ENCODE measurements around the gene RASGRP3.

The RASGRP3 gene

GRCh38 chr2:33531549-33532059 lies 55.2 kb downstream of the RASGRP3 start:
- Histone ChIP-seq H3K4me3 (ENCODE audit: insufficient read depth, low read depth, low read length) (no peak overlapping the region), H3K36me3 (ENCODE audit: control insufficient read depth, insufficient read depth, low read length) (no peaks in the 10 kb centered on the region), H3K27ac (ENCODE audit: insufficient read depth, low read depth, low read length, poor library complexity, severe bottlenecking) (no peak overlapping the region), H3K27me3 (ENCODE audit: control insufficient read depth, insufficient read depth, low read length, poor library complexity, severe bottlenecking) (no peaks in the 10 kb centered on the region), H3K9me3 (ENCODE audit: control insufficient read depth, low read length) (no peaks in the 10 kb centered on the region), H3K4me1 (ENCODE audit: control insufficient read depth, insufficient read depth, low read length) (no peaks in the 10 kb centered on the region)
- WGBS, 2 experiments: 97 to 100% methylated on average over 3 of the region's 3 CpGs

DNA sequence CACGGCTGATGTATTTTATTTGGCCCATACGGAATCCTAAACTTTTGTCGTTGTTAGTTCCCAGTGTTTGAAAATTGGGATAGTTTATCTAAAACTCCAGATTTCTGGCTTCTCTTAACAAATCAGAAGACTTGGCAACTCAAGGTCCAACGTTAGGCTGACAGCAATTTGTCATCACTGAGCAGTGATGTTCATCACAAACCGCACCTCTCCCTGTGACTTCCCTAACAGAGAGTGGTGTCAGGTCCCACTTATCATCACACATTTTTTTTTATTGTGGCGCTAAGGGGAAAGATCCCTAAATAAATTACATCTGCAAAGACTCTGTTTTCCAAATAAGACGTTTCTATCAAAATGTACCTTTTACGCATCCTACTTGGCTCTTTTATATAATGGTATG lies 55.7 kb downstream of the RASGRP3 start:
- no peaks in the 10 kb centered on the region for H3K9me3 ChIP-seq (ENCODE audit: control insufficient read depth, low read length)
- no peak overlapping the region for H3K27ac ChIP-seq (ENCODE audit: insufficient read depth, low read depth, low read length, poor library complexity, severe bottlenecking)
- 84 to 85% methylated on average over 8 of the region's 8 CpGs for WGBS, 2 experiments
- no peak overlapping the region for H3K4me3 ChIP-seq (ENCODE audit: insufficient read depth, low read depth, low read length)
- H3K36me3 ChIP-seq (ENCODE audit: control insufficient read depth, insufficient read depth, low read length): no peaks in the 10 kb centered on the region
- no peaks in the 10 kb centered on the region for H3K27me3 ChIP-seq (ENCODE audit: control insufficient read depth, insufficient read depth, low read length, poor library complexity, severe bottlenecking)
- H3K4me1 ChIP-seq (ENCODE audit: control insufficient read depth, insufficient read depth, low read length): no peaks in the 10 kb centered on the region

- Histone ChIP-seq H3K9me3 (ENCODE audit: control insufficient read depth, low read length) (no peaks in the 10 kb centered on the region), H3K36me3 (ENCODE audit: control insufficient read depth, insufficient read depth, low read length) (no peaks in the 10 kb centered on the region), H3K4me1 (ENCODE audit: control insufficient read depth, insufficient read depth, low read length) (no peaks in the 10 kb centered on the region), H3K27ac (ENCODE audit: insufficient read depth, low read depth, low read length, poor library complexity, severe bottlenecking) (no peak overlapping the region), H3K27me3 (ENCODE audit: control insufficient read depth, insufficient read depth, low read length, poor library complexity, severe bottlenecking) (no peaks in the 10 kb centered on the region), H3K4me3 (ENCODE audit: insufficient read depth, low read depth, low read length) (no peak overlapping the region)
- WGBS, 2 experiments: 94 to 97% methylated on average over 2 of the region's 2 CpGs
Measured at GRCh38 chr2:33532966-33533365, 56.5 kb downstream of the RASGRP3 start.

DNA sequence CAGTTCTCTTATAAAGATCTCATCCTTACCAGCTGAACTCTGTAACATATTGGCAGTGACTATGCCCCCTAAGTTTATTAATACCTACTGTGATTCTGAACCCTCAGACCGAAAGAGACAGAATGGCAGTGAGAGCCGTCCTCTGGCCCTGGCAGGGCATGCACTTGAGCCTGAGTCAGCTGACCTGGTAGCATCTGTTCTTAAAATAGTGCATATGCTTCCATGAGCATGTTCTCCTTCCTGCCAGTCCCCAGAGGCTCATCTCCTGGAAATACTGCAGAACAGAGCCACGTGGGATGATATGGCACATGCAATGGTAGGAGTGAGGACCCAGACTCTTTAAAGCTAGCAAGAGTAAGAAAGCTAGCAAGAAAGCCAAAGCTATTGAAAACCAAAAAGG lies 59.0 kb downstream of the RASGRP3 start:
- Histone ChIP-seq H3K4me3 (ENCODE audit: insufficient read depth, low read depth, low read length) (no peak overlapping the region), H3K27me3 (ENCODE audit: control insufficient read depth, insufficient read depth, low read length, poor library complexity, severe bottlenecking) (no peaks in the 10 kb centered on the region), H3K27ac (ENCODE audit: insufficient read depth, low read depth, low read length, poor library complexity, severe bottlenecking) (no peak overlapping the region), H3K4me1 (ENCODE audit: control insufficient read depth, insufficient read depth, low read length) (no peaks in the 10 kb centered on the region), H3K9me3 (ENCODE audit: control insufficient read depth, low read length) (no peaks in the 10 kb centered on the region), H3K36me3 (ENCODE audit: control insufficient read depth, insufficient read depth, low read length) (no peaks in the 10 kb centered on the region)
- WGBS, 2 experiments: 88 to 89% methylated on average over 3 of the region's 3 CpGs

DNA sequence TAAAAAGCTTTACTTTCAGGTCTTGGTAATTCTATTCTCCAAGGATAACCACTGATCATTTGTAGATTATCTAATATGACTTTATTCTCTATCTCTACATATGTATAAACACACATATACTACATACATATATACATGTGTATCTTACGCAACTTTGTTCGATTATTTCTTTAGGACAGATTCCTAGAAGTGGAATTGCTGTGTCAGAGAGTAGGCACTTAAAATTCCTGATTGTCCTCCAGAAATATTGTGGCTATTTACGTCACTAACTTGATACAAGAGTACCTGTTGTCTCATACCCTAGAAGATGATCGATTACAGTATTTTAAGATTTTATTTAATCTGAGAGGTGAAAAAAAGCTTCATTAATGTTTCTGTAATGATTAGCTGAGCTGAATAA lies 64.8 kb downstream of the RASGRP3 start:
- Histone ChIP-seq H3K27me3 (ENCODE audit: control insufficient read depth, insufficient read depth, low read length, poor library complexity, severe bottlenecking) (no peaks in the 10 kb centered on the region), H3K4me1 (ENCODE audit: control insufficient read depth, insufficient read depth, low read length) (no peaks in the 10 kb centered on the region), H3K36me3 (ENCODE audit: control insufficient read depth, insufficient read depth, low read length) (no peaks in the 10 kb centered on the region), H3K9me3 (ENCODE audit: control insufficient read depth, low read length) (no peaks in the 10 kb centered on the region), H3K27ac (ENCODE audit: insufficient read depth, low read depth, low read length, poor library complexity, severe bottlenecking) (no peak overlapping the region), H3K4me3 (ENCODE audit: insufficient read depth, low read depth, low read length) (no peak overlapping the region)
- WGBS, 2 experiments: 98 to 99% methylated on average over 4 of the region's 4 CpGs

GRCh38 chr2:33550206-33550605 lies 73.8 kb downstream of the RASGRP3 start:
- Histone ChIP-seq H3K27me3 (ENCODE audit: control insufficient read depth, insufficient read depth, low read length, poor library complexity, severe bottlenecking) (no peaks in the 10 kb centered on the region), H3K4me1 (ENCODE audit: control insufficient read depth, insufficient read depth, low read length) (no peaks in the 10 kb centered on the region), H3K36me3 (ENCODE audit: control insufficient read depth, insufficient read depth, low read length) (no peaks in the 10 kb centered on the region), H3K4me3 (ENCODE audit: insufficient read depth, low read depth, low read length) (no peak overlapping the region), H3K27ac (ENCODE audit: insufficient read depth, low read depth, low read length, poor library complexity, severe bottlenecking) (no peak overlapping the region), H3K9me3 (ENCODE audit: control insufficient read depth, low read length) (no peaks in the 10 kb centered on the region)
- WGBS, 2 experiments: 91 to 98% methylated on average over 2 to 3 of the region's 3 CpGs

DNA sequence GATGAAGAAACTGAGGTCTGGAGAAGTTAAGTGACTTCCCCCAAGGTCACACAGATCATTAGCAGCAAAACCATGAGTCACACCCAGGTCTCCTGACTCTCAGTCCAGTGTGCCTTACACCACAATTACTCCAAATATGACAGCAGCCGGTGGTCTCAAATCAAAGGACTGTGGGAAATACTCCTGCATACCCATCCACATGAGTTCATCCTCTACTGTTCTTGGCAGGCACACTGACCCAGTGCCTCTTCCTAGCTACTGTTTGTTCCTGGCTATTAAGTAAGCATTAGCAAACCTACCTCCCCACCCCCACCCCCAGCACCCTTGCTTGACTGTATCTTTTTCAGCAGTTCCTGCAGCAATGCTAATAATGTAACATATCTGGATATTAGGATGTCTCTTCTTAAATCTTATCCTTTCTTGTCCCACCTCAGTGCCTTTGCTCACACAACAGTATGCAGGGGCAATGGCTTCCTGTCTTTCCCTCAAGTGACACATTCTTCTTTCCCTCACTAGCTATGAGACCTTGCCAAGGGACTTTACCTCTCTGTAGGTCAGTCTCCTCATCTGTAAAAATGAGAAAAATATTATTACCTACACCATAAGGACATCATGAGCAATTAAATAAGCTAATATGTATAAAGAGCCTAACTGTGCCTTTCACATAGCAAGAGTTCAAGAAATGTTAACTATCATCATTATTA lies 76.5 kb downstream of the RASGRP3 start:
- H3K9me3 ChIP-seq (ENCODE audit: control insufficient read depth, low read length): no peaks in the 10 kb centered on the region
- 94 to 100% methylated on average over 1 of the region's 1 CpG for WGBS, 2 experiments
- H3K36me3 ChIP-seq (ENCODE audit: control insufficient read depth, insufficient read depth, low read length): no peaks in the 10 kb centered on the region
- no peaks in the 10 kb centered on the region for H3K27me3 ChIP-seq (ENCODE audit: control insufficient read depth, insufficient read depth, low read length, poor library complexity, severe bottlenecking)
- no peaks in the 10 kb centered on the region for H3K4me1 ChIP-seq (ENCODE audit: control insufficient read depth, insufficient read depth, low read length)
- H3K27ac ChIP-seq (ENCODE audit: insufficient read depth, low read depth, low read length, poor library complexity, severe bottlenecking): no peak overlapping the region
- no peak overlapping the region for H3K4me3 ChIP-seq (ENCODE audit: insufficient read depth, low read depth, low read length)

DNA sequence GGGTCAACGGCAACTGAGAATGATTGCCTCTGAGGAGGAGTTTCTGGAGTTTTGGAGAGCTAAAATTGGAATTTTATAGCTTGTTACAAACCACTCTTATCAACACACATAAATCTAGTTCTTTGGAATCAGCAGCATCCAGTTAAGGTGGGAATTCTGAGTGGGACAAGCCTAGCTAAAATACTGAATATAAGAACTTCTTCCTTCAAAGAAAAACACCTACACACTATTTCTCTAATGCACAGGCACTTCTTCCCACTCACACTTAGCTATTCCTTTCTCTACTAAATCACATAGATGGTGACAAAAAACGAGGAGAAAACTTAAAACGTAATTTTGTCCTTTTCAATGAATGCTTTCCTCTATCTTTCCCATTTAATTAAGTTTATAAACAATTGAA lies 79.2 kb downstream of the RASGRP3 start:
- Histone ChIP-seq H3K36me3 (ENCODE audit: control insufficient read depth, insufficient read depth, low read length) (no peaks in the 10 kb centered on the region), H3K4me1 (ENCODE audit: control insufficient read depth, insufficient read depth, low read length) (no peaks in the 10 kb centered on the region), H3K27ac (ENCODE audit: insufficient read depth, low read depth, low read length, poor library complexity, severe bottlenecking) (no peak overlapping the region), H3K4me3 (ENCODE audit: insufficient read depth, low read depth, low read length) (no peak overlapping the region), H3K9me3 (ENCODE audit: control insufficient read depth, low read length) (no peaks in the 10 kb centered on the region), H3K27me3 (ENCODE audit: control insufficient read depth, insufficient read depth, low read length, poor library complexity, severe bottlenecking) (no peaks in the 10 kb centered on the region)
- 91 to 98% methylated on average over 3 of the region's 3 CpGs for WGBS, 2 experiments

DNA sequence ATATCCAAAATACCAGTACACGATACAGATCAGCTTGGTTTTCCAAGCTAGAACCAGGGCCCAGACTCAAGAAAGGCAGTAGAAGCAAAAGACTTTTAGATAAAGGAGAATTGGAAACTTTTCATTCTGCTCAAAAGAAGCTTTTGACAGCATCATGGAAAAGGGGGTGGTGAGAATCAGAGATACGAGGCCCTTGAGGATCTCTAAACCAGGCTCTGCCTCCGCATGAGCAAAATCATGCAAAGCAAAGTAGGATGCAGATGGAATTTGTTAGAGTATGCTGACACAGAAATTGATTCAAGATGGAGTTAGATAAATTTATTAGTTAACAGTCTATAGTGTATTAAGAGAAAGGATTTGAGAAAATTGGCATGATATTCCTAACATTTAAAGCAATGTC lies 82.9 kb downstream of the RASGRP3 start:
- WGBS, 2 experiments: 92 to 99% methylated on average over 3 of the region's 3 CpGs
- Histone ChIP-seq H3K9me3 (ENCODE audit: control insufficient read depth, low read length) (no peaks in the 10 kb centered on the region), H3K36me3 (ENCODE audit: control insufficient read depth, insufficient read depth, low read length) (no peaks in the 10 kb centered on the region), H3K27ac (ENCODE audit: insufficient read depth, low read depth, low read length, poor library complexity, severe bottlenecking) (no peak overlapping the region), H3K4me3 (ENCODE audit: insufficient read depth, low read depth, low read length) (no peak overlapping the region), H3K4me1 (ENCODE audit: control insufficient read depth, insufficient read depth, low read length) (no peaks in the 10 kb centered on the region), H3K27me3 (ENCODE audit: control insufficient read depth, insufficient read depth, low read length, poor library complexity, severe bottlenecking) (no peaks in the 10 kb centered on the region)

- no peak overlapping the region for H3K27ac ChIP-seq (ENCODE audit: insufficient read depth, low read depth, low read length, poor library complexity, severe bottlenecking)
Measured at GRCh38 chr2:33560017-33560416, 83.6 kb downstream of the RASGRP3 start.

DNA sequence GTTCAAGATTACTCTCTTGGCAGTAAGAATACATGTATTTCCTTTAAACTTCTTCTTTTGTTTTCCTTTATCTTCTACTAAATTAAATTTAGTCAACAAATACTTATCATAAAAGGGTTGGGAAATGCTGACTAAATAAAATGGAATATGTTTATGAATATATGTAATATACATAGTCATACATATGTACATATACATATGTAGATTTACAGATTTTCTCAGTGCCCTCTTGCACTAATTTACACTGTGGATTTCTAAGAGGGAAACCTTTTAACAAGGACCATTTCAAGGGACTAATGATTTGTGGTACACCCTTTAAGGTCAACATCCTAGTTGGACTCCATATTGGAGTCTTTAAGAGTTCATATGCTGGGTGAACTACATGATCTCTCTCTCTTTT lies 85.4 kb downstream of the RASGRP3 start:
- H3K27me3 ChIP-seq (ENCODE audit: control insufficient read depth, insufficient read depth, low read length, poor library complexity, severe bottlenecking): no peaks in the 10 kb centered on the region
- H3K4me1 ChIP-seq (ENCODE audit: control insufficient read depth, insufficient read depth, low read length): no peaks in the 10 kb centered on the region
- no peak overlapping the region for H3K4me3 ChIP-seq (ENCODE audit: insufficient read depth, low read depth, low read length)
- no peaks in the 10 kb centered on the region for H3K36me3 ChIP-seq (ENCODE audit: control insufficient read depth, insufficient read depth, low read length)
- H3K27ac ChIP-seq (ENCODE audit: insufficient read depth, low read depth, low read length, poor library complexity, severe bottlenecking): no peak overlapping the region
- no peaks in the 10 kb centered on the region for H3K9me3 ChIP-seq (ENCODE audit: control insufficient read depth, low read length)

More at GRCh38 chr2:33560017-33560416, 83.6 kb downstream of the RASGRP3 start:
- no peaks in the 10 kb centered on the region for H3K36me3 ChIP-seq (ENCODE audit: control insufficient read depth, insufficient read depth, low read length)
- H3K27me3 ChIP-seq (ENCODE audit: control insufficient read depth, insufficient read depth, low read length, poor library complexity, severe bottlenecking): no peaks in the 10 kb centered on the region
- WGBS, 2 experiments: 89 to 93% methylated on average over 2 of the region's 2 CpGs
- no peaks in the 10 kb centered on the region for H3K4me1 ChIP-seq (ENCODE audit: control insufficient read depth, insufficient read depth, low read length)
- no peaks in the 10 kb centered on the region for H3K9me3 ChIP-seq (ENCODE audit: control insufficient read depth, low read length)
- no peak overlapping the region for H3K4me3 ChIP-seq (ENCODE audit: insufficient read depth, low read depth, low read length)
